COLO668 (cell line): ENCODE measurements around the gene AFDN.

Source experiments
- DNase-seq: peaks from one replicate; lab custom pipeline; 2025; ENCODE audit not compliant: unreplicated experiment; lab: John Stamatoyannopoulos, UW

The AFDN gene

DNA sequence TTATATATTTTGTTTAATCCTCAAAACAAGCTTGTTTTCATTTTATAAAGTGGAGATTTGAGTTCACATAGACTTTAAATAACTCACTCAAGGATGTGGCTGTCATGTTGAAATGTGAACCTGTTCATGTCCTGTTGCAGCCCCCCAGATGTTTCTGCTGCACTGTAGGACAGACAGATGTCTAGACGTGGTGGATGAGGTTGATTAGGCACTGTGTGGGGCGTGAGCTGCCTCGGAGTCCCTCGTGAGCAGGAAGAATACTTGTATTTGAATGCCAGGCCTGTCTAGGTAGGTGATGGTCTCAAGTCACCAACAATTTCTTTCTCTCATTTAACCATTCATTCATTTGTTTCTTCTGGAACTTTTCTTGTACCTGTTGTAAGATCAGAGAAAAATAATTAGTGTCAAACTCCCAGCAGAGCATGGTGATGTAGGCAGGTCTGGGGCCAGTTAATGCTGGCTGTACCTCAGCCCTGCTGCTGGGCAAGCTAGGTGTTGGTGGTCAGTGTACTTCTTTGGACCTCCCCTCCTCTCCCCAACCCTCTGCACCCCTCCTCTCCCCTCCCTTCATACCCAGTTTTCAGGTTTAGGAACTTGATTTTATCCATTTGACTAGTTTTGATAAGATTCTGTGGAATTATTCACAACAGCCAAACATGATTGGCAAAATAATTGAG, 34.0 kb downstream of the AFDN start:
- no peak for DNase-seq

DNA sequence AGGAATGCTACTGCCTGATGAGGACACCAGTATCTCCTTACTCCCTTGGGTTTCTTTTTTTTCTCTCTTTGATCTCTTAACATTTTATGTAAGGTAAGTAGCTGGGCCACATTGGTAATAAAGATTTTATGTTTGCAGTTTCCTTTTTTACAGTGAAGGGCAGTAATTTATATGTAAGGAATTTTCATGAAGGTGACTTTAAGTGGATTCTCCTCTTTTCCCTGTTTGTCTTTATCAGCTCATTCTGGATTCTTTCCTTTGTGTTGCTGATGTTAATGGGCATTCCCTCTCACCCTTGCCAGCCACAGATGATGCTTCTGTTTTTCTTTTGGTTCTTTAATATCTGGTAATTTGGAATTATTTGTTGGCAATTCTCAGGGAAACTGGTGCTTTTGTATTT, 34.7 kb downstream of the AFDN start:
- no peak for DNase-seq

DNA sequence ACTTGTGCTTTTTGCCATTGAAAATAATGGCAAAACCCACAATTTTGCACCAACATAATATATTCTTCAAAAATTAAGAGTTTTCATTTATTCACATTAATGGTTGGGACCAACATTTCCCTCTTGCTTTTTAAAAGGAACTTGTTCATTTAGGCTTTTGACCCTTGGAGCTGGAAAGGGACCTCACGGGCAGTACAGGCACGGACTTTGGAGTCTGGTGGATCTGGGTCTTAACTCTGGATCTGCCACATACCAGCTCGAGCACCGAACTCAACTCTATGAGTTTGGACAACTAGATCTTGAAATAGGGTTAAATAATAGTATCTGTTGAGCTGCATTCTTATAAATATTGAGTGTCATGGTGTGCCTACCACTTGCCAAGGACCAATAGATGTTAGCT, 37.2 kb downstream of the AFDN start:
- DNase-seq: no peak

DNA sequence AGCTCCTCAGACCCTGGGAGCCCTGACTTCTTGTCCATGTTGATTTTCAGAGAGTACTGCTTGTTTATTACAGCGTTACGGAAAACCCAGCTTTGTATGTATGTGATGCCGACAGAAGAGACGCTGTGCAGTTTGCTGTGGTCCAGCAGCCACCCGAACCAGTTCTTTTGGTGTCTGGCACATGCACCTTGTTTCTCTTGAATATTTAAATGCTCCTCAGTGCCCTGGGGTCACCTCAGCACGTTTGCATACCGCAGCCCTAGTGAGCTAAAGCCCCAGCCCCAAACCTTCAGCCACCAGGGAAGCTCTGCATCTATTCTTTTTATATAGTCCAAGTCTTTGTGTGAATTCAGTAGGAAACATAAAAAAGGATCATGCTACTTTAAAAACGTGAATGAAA, 39.9 kb downstream of the AFDN start:
- DNase-seq: no peak

DNA sequence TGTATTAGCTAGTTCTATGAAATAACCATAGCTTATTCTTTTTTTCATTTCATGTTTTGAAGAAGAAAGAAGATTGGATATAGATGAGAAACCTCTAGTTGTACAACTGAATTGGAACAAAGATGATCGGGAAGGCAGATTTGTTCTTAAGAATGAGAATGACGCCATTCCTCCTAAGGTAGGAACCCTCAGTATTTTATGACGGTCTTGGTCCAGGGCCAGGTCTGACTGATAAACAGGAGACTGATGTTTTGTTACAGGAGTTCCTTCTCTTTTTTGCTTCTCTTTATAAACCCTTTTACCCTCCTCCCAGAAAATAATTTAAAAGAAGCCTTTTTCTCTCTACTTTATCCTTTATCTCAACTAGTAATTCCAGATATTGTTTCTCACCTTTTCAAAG, 43.6 kb downstream of the AFDN start:
- DNase-seq: no peak

DNA sequence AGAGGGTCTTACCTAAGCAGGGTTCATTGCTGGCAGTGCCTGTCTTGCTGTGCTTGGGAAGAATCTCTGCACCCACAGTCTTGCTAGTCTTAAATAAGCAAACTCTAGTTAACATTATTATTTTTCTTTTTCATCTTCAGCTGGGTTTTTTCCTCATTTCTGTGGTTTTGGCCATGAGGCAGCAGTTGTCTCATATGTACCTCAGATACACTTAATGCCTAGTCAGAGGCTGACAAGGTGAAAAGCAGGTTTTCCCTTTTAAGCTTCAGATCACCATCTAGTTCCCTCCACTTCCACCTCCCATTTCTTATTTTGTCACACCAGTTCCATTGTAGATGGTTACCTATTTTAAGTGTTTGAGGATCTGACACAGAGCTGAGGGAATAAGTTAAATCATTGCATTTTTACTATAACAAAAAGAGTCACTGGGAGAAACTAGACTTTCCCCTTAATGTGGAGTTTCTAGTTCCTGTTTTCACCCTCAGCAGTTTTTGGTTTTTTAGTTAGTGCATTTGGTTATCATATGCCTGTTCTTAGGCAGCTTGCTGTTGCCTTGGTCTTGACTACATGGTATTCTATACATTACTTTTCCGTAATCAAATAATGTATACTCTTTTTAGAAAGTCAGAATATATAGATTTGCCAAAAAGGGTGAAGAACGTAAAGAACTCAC, 46.0 kb downstream of the AFDN start:
- no peak for DNase-seq

DNA sequence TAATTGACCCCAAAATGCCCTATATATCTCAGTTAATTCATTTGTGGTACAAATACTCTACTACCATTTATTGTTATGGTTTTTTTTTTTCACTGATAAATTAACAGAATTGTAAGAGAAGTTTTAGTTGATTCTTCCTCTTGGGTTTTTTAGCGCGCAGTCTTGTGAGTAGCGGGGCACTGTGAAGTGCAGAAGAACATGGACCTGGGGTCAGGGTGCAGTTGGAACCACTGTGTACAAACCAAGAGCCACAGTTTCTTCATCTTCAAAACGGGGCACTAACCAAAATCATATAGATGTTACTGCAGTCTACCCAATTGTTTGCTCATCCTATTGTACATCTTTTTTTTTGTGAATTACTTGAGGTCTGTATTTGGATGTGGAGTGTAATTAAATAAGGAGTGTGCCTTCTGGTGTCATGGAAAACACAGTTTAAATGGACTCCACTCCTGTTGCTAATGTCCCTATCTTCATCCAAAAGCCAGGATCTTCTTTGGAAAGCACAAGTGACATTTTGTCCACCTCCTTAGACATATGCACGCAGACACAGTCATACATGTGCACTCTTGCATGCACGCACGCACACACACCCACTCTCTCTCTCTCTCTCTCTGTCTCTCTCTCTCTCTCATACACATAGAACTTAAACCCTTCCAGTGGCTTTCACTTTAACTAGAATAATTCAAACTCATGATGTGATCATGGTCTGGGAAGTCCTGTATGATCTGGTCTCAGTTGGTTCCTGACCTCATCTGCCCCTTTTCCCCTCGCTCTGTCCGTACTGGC, 51.5 kb downstream of the AFDN start:
- DNase-seq: no peak

DNA sequence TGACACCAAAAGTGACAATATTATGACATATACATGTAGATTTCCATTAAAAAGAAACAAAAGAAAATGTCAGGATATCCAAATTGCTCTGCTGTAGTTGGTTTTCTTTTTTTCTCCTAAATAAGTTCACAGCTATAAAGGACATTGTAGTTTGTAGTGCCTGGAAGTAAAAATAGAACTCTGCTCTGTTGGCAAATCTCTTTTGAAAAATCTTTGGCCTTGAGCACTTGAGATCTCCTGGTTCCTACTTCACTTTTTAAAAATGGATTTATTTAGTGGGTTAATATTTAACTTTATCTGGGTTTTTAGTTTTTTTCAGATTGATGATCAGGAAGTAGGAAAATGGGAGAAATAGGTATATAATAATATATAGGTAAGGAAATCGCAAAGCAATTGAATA, 52.9 kb downstream of the AFDN start:
- DNase-seq: no peak

DNA sequence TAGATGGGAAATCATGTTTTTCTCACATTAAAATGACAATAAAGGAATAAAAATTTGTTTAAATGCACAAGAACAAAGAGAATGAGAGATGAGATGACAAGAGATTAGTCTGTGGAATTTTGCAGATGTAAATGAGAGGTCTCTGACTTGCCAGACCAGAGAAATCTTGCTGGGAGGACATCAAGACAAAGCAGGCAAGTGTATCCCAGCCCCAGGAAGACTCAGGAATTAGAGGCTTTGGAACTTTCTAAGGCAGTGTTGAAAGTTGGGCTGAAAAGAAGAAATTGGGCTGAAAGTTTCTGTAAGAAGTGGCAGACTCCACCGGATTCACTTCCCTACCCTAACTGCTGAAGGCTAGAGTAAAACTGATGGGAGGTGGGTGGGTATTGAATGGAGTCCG, 54.6 kb downstream of the AFDN start:
- no peak for DNase-seq

DNA sequence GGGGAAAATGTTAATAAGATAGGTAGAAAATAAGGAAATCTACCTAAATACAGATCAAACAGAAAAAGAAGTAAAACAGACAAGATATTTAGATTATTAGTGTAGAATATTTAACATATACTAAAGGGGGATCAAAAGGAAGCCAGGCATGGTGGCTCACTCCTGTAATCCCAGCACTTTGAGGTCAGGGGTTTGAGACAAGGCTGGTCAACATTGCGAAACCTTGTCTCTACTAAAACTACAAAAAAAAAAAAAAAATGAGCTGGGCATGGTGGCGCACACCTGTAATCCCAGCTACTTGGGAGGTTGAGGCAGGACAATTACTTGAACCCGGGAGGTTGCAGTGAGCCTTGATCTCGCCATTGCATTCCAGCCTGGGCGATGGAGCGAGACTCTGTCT, 55.5 kb downstream of the AFDN start:
- DNase-seq: no peak

DNA sequence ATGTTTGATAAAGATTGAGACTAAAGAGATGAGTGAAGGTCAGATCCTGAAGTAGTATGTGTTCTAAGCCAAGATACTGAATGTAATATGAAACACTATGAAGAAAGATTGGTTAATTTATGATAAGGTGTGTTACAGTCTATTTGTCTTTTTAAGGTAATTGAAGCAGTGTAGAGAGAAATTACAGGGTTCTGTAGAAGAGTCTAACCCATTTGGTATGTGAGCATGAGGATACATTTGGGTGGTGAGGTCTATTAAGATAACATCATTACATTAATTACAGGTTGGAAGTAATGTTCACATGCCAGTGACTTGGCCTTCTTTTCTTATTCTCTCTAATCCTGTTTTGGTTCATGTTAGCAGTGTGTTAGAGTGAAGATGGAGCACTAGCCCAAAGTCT, 61.4 kb downstream of the AFDN start:
- DNase-seq: no peak

DNA sequence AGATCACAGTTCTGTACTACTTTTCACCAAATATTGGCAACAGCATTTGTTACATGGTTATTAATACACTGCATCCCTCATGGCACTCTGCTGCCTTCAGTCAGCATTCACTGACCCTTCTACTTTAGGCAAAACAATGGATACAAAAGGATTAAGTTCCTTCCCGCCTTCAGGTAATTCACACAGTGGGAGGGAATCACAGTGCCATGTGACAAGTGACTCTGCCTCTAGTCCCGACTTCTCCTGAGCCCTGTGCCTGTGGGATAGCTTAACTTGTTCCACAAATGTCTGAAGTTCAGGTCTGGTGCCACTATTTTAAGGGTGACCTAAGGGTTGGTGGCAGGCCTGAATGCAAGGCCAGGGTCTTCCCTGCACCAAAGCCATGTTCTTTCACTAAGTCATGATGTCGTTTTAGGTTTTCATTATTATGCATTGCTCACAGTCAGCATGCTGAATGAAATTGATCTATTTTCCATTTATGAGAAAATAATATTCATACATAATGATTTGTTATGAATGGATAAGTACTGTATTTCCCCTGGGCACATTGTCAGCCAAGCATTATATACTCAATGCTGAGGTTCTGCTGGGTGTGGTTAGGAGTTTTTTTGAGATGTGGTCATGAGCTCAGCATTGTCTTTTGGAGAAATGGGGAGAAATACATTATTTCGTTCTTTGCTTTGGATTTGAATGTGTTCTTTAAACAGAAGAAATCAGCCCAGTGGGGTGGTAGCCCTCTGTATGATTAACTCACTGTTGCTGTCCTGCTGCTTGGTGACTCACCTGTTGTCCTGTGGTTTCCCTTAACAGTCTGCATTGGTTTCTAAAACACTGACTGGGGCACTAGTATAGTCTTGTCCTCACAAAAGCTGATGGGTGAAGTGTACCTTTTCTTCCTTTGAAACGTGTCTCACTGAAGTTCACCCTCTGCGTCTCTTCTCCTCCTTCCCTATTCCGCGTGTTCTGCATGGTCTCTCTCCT, 66.4 kb downstream of the AFDN start:
- no peak for DNase-seq

DNA sequence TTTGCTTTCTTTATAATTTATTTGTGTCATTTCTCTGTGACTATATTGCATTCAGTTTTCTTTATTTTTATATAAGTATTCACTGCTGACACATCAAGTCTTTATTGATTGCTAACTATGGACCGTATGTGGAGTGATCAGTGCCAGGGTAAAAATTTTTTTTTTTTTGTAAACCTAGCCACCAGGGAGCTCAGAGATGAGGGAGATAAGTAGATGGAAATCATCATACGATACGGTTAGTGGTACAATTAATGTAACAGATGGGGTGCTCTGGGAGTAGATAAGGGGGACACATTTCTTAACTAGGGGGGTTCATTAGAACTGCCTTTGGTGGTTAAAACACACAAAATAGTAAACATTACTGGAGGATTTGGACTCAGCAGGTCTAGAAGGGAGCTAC, 68.3 kb downstream of the AFDN start:
- DNase-seq: no peak

DNA sequence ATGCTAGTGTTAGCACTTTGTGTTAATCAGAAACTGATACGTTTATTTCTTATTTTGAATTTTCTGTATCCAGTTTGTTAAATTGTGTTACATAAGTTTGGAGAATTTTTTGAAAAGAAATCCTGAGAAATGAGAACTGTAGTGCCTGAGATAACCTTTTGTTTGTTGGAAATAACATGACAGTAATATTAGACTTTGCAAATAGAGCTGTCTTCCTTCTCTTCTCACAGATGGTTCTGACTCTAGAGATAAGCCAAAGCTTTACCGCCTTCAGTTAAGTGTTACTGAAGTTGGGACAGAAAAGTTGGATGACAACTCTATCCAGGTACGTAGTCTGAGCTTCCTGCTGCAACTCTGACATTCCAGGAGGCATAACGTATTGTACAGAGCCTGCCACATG, 69.9 kb downstream of the AFDN start:
- DNase-seq: no peak

DNA sequence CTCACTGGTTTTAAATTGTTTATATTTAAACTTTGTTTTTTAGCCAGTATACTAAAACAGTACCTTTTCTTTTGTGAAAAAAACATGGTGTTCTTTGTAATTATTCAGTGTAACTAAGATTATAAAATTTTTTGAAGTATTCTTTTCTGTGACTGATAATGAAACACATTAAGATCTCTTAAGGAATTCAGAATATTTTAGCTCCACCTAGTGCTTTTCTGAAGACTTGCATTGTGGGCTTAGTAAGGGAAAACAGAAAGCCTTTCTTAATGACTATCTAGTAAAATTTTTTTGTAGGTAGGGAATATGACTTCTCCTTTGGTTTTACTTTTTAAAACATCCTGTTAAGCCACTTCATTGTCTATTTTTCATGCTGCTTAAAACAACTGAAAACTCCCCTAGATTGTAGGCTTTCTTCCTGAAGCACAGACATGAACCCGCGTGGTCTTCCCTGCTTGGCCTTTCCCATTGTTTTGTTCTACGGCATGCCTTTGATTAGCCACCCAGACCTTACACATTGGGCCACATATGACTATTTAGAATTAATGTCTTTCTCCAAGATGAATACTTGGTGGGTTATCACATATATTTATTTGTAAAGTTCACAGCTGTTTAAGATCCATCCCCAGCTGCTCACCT, 72.1 kb downstream of the AFDN start:
- DNase-seq: no peak

DNA sequence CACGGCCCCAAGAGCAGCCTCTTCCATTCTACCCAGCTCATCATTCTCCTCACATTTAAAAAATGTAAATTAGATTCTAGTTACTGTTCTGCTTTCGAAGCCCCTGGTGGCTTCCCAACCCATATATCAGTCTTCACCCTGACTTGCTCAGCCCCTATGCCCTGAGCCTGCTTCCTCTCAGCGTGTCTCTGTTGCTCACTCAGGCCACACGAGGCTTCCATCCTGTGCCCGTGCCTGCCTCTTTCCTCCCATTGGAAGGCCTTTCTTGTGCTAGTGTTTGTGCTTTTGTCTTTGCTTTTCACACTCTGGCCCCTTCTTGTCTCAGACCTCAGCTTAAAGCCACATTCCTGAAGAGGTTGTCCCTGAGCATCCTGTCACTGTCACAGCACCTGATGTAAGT, 78.1 kb downstream of the AFDN start:
- DNase-seq: no peak

DNA sequence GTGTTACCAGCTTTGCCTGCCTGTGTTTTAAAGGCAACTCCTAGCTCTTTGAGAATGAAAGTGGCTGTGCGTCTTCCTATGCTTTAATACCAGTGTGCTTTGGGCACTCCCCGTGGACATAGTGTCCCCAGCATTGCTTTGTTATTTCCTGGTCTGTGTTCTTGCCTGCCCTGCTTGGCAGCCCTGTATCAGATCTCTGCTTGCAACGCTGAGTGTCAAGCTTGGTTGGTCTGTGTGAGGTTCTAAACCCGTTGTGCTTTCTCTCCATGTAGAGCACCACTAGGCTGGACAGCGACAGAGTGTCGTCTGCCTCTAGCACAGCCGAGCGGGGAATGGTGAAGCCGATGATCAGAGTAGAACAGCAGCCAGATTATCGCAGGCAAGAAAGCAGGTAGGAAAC, 80.2 kb downstream of the AFDN start:
- DNase-seq: no peak

DNA sequence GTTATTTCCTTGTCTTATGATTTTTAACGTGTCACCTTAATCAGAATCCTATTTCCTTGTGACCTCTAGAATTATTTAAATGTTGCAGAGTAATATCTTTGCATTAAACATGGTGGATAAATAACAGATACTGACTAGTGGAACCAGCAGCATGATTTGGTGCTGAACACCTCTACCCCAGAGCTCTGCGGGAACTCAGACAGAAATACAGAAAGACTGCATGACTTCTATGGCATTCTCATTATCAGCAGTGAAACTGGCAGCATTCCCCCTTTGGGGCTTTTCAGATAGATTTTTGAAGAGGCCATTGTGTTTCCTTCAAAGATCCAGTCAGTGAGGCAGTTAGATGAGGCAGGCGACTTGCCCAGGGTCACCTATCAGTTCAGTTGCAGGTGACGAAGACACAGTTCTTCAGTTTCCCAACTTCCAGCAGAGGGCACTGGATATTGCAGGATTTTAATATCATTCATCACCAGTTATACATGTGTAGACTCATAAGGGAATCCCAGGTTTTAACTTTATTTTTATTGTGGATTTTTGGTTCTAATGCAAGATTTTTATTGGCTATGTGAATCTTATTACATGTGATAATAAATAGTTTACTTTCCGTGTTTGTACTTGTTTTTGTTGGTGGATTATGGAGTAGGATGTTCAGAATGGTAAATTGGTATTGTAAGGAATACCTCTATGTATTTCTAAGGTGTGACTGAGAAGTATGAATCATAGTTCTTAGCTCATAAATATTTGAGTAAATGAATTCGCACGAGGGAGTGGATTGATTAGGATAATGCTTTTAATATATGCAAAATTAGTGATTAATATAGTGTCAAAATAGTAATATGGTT, 81.3 kb downstream of the AFDN start:
- DNase-seq: no peak

DNA sequence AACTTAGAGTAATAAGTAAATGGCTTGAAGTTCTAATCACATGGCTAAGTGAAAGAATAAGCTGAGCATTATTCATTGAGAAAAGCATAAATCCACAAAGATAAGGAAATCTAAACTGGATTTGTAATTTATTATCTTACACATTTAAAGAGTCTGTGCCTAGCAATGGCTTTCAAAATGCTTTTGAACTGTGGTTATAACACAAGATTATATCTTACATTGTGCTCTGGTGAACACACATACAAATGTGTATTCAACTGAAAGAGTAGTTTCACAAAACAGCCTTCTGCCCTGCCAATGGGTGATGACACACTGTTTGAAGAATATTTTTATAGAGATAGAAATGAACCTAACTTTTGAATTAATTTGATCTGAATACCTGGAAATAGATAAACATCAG, 83.3 kb downstream of the AFDN start:
- no peak for DNase-seq

DNA sequence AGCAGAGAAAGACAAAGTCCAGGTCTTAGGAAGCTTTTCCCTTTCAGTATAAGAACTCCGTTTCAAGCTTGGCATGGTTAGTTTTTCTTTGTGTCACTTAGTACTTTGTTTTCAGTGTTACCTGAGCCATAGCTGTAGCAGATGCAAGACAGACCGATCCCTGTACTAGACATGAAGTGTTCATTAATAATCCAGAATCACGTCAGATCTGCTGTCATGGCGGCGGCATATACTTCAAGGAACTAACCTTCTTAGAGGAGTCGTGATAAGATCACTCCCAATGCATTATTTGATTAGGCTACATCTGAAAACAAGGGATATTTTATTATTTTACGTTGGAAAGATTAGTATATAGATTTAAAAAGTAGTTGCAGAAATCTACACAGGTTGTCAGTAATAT, 83.9 kb downstream of the AFDN start:
- DNase-seq: no peak
